Neural progenitor cell (in vitro differentiated cells): ENCODE results near the gene SHANK3.

Experiments used
- CTCF ChIP-seq: fragments of 200-600 bp; sonication (generic); IDR thresholded peaks from 2 replicates; pipeline ENCODE4 v1.5.1; 2017; ENCODE audit warnings: antibody characterized with exemption, mild to moderate bottlenecking
- EZH2 ChIP-seq: fragments of 200-600 bp; sonication (generic); IDR thresholded peaks from 2 replicates; pipeline ENCODE4 v1.6.1; 2017; ENCODE audit warnings: antibody characterized with exemption, mild to moderate bottlenecking, moderate library complexity

DNA sequence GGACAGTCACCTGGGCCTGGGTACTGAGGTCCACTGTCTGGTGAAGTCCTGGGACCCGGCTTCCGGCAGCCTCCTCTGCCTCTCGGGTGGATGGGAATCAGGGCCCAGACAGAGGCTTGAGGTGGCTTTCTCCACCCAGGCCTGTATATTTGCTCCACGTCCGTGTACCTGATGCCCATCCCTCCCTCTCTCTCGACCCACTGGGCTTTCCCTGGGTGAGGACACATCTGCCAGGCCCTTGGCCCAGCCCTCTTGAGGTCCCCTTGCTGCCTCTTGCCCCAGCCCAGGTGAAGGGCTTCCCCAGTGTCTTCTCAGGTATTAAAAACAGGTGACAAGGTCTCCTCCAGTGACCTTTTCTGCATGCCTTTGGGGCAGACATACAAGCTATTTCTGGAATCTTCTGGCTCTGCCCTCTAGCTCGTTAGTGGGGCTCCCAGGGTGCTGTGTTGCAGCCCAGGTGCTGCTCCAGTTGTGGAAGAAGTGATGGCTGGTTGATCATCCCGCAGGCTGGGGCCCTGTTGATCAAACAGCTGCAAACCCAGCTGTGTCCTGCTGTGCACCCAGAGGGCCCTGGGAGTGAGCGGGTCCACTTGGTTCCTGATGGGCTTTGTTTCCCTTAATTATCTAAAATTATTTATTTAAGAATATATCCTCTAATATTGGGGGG lies 39.9 kb downstream of the SHANK3 start:
- TF ChIP-seq CTCF (no peak), EZH2 (no peak)
